ENCODE measurements around the gene COMMD9. TPM values are rescaled to one million over a fixed set of nuclear protein-coding genes. Genes with fewer than 3 reads are reported as not detected.

COMMD9 gene
- total and polyA plus RNA-seq, 2 experiments from 2014 or later: 22.4 to 44.1 TPM

GRCh38 chr11:36230779-36231699, 58.2 kb downstream of the COMMD9 start (continued):
- TF ChIP-seq, protein P1, sequence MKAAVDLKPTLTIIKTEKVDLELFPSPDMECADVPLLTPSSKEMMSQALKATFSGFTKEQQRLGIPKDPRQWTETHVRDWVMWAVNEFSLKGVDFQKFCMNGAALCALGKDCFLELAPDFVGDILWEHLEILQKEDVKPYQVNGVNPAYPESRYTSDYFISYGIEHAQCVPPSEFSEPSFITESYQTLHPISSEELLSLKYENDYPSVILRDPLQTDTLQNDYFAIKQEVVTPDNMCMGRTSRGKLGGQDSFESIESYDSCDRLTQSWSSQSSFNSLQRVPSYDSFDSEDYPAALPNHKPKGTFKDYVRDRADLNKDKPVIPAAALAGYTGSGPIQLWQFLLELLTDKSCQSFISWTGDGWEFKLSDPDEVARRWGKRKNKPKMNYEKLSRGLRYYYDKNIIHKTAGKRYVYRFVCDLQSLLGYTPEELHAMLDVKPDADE (IDR thresholded peaks at IDR 0.05): no peak
- TF ChIP-seq EZH2phosphoT487 (IDR thresholded peaks at IDR 0.05; ENCODE audit: unreplicated experiment): no peak

DNA sequence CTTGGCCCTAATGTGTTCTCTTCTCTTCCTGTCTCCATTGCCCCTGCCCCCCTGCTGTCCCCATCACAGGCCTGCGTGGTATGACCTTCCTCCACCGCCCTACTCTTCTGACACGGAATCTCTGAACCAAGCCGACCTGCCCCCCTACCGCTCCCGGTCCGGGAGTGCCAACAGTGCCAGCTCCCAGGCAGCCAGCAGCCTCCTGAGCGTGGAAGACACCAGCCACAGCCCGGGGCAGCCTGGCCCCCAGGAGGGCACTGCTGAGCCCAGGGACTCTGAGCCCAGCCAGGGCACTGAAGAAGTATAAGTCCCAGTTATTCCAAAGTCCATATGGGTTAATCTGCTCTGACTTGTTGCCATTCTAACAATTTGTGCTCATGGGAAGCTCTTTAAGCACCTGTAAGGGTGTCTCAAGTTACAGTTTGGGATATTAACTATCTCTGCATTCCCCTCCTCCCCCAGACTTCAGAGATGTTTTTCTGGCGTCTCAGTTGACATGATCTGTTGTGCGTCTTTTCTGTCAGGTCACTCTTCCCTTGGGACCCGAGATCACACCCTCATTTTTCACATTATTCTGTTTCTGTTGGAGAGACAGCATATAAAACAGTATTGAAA, 60.0 kb downstream of the COMMD9 start:
- Histone ChIP-seq H4K20me1 (replicated peaks; ENCODE audit: insufficient read depth) (no peaks in the 10 kb centered on the region), H3F3A (replicated peaks; ENCODE audit: low read depth) (no peaks in the 10 kb centered on the region), H3K79me2 (replicated peaks; ENCODE audit: insufficient read depth) (no peaks in the 10 kb centered on the region), H3K36me3 (ENCODE audit: insufficient read depth) (no peaks in the 10 kb centered on the region), H2AFZ (no peak overlapping the region), H3K27me3 (ENCODE audit: insufficient read depth) (no peaks in the 10 kb centered on the region), H3K4me2 (no peak overlapping the region), H3K27ac (ENCODE audit: low read depth) (no peak overlapping the region), H3K4me3 (no peak overlapping the region), H3K9me2 (ENCODE audit: insufficient read depth) (0 out of 2 replicates have a peak, but pooled peaks cover 4% of the 10 kb centered on the region), H3K4me1 (ENCODE audit: insufficient read depth) (peaks cover 3% of the 10 kb centered on the region; the same call in 1 of the 2 replicates)
- ATAC-seq (no peak), DNase-seq (ENCODE audit: low spot score) (no peak)
- TF ChIP-seq EZH2phosphoT487 (IDR thresholded peaks at IDR 0.05; ENCODE audit: unreplicated experiment) (no peak), ZNF331 (CRISPR knock-in tag; IDR thresholded peaks at IDR 0.05; ENCODE audit: low read depth) (no peak), JUNB (IDR thresholded peaks at IDR 0.05; ENCODE audit: unreplicated experiment) (no peak)
- TF ChIP-seq, protein P1 (IDR thresholded peaks at IDR 0.05): no peak
- peaks cover 7% of the 10 kb centered on the region; the same call in 1 of the 3 replicates for H3K36me3 Mint-ChIP-seq (ENCODE audit: low read depth)
- peak overlapping the region; percentile 11; the same call in 1 of the 2 replicates for H3K27ac Mint-ChIP-seq
- no peak overlapping the region for H3K4me3 Mint-ChIP-seq
- H3K9me3 Mint-ChIP-seq: no peaks in the 10 kb centered on the region; the same call in 2 of the 3 replicates
- H3K4me1 Mint-ChIP-seq: no peaks in the 10 kb centered on the region
- peaks cover 2% of the 10 kb centered on the region for H3K27me3 Mint-ChIP-seq (ENCODE audit: insufficient read depth, low read depth, poor library complexity)

- Histone ChIP-seq H3K27me3 (ENCODE audit: insufficient read depth) (no peaks in the 10 kb centered on the region), H4K20me1 (replicated peaks; ENCODE audit: insufficient read depth) (no peaks in the 10 kb centered on the region), H3F3A (replicated peaks; ENCODE audit: low read depth) (no peaks in the 10 kb centered on the region), H3K27ac (ENCODE audit: low read depth) (no peak overlapping the region), H3K4me3 (no peak overlapping the region), H2AFZ (no peak overlapping the region), H3K79me2 (replicated peaks; ENCODE audit: insufficient read depth) (no peaks in the 10 kb centered on the region), H3K4me1 (ENCODE audit: insufficient read depth) (peaks cover 3% of the 10 kb centered on the region; the same call in 1 of the 2 replicates), H3K36me3 (ENCODE audit: insufficient read depth) (no peaks in the 10 kb centered on the region), H3K9me2 (ENCODE audit: insufficient read depth) (0 out of 2 replicates have a peak, but pooled peaks cover 4% of the 10 kb centered on the region), H3K4me2 (no peak overlapping the region)
- no peak for DNase-seq (ENCODE audit: low spot score)
- Mint-ChIP-seq H3K27ac (peak overlapping the region; percentile 11; the same call in 1 of the 2 replicates), H3K27me3 (ENCODE audit: insufficient read depth, low read depth, poor library complexity) (peaks cover 2% of the 10 kb centered on the region), H3K9me3 (no peaks in the 10 kb centered on the region; the same call in 2 of the 3 replicates), H3K4me3 (no peak overlapping the region), H3K36me3 (ENCODE audit: low read depth) (peaks cover 7% of the 10 kb centered on the region; the same call in 1 of the 3 replicates), H3K4me1 (no peaks in the 10 kb centered on the region)
- no peak for ATAC-seq
- TF ChIP-seq, protein P2, sequence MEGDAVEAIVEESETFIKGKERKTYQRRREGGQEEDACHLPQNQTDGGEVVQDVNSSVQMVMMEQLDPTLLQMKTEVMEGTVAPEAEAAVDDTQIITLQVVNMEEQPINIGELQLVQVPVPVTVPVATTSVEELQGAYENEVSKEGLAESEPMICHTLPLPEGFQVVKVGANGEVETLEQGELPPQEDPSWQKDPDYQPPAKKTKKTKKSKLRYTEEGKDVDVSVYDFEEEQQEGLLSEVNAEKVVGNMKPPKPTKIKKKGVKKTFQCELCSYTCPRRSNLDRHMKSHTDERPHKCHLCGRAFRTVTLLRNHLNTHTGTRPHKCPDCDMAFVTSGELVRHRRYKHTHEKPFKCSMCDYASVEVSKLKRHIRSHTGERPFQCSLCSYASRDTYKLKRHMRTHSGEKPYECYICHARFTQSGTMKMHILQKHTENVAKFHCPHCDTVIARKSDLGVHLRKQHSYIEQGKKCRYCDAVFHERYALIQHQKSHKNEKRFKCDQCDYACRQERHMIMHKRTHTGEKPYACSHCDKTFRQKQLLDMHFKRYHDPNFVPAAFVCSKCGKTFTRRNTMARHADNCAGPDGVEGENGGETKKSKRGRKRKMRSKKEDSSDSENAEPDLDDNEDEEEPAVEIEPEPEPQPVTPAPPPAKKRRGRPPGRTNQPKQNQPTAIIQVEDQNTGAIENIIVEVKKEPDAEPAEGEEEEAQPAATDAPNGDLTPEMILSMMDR (conservative IDR thresholded peaks at IDR 0.05; ENCODE audit: low read depth in 2 of 2): no peak
- TF ChIP-seq POLR2AphosphoS5 (IDR thresholded peaks at IDR 0.05; ENCODE audit: low read depth): no peak
Measured at GRCh38 chr11:36228689-36229088, 60.5 kb downstream of the COMMD9 start.

All from GM23338 (cell line).